ENCODE results near the gene RPS18. TPM values are rescaled to one million over a fixed set of nuclear protein-coding genes. Genes with fewer than 3 reads are reported as not detected.

Gene RPS18
- total and polyA plus RNA-seq, 4 donors: 742 to 1,432 (median 1,060) TPM

DNA sequence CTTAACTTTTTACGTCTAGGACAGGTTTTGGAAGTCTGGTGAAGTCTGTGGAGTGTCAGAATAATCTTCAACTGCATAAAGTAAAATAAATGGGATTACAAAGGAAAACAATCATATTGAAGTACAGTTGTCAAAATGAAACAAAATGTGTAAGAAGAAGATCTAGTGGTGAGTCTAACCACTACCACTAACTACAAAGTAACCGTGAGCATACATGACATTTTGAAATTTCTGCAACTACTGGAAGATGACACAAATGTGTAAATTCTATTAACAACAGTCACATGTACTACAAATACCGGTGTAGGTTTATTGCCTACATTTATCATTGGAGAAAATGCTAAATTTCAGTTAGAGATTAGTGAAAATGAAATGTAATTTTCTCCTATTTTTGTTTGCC, 29.9 kb upstream of the RPS18 start (continued):
- TF ChIP-seq ZBTB33 (IDR thresholded peaks at IDR 0.05) (no peak), YY1 (IDR thresholded peaks at IDR 0.05) (no peak), SP1 (IDR thresholded peaks at IDR 0.05) (no peak), GABPA (IDR thresholded peaks at IDR 0.05 in 1 of 2, conservative IDR thresholded peaks at IDR 0.05 in 1 of 2) (no peak)

GRCh38 chr6:33243476-33243875, 28.4 kb upstream of the RPS18 start:
- no peaks in the 10 kb centered on the region for H3K36me3 ChIP-seq (ENCODE audit: control insufficient read depth in 4 of 4, insufficient read depth in 3 of 4, low read depth in 1 of 4, low read length in 3 of 4)
- H3K4me1 ChIP-seq (ENCODE audit: control insufficient read depth in 4 of 4, insufficient read depth in 4 of 4, low read length in 3 of 4): peaks cover 0 to 6% (median 3%) of the 10 kb centered on the region in 4 donors
- no peaks in the 10 kb centered on the region for H3K9me3 ChIP-seq (ENCODE audit: control insufficient read depth in 4 of 4, low read length in 3 of 4)
- WGBS: 54% methylated on average over 1 of the region's 1 CpG
- no peak overlapping the region for H3K9ac ChIP-seq (ENCODE audit: low read depth in 1 of 2, low read length in 2 of 2)
- H3K27me3 ChIP-seq (ENCODE audit: control insufficient read depth in 4 of 4, insufficient read depth in 4 of 4, low read length in 3 of 4): peaks cover 0 to 2% (median 0%) of the 10 kb centered on the region in 4 donors
- H3K27ac ChIP-seq (ENCODE audit: low read depth in 1 of 2, low read length in 2 of 2): no peak overlapping the region
- no peak for DNase-seq (ENCODE audit: low spot score)
- TF ChIP-seq EGR1 (IDR thresholded peaks at IDR 0.05; ENCODE audit: low read depth in 2 of 2) (no peak), MAX (IDR thresholded peaks at IDR 0.05) (no peak), TAF1 (conservative IDR thresholded peaks at IDR 0.05) (no peak), FOXA1 (IDR thresholded peaks at IDR 0.05) (no peak), SP1 (IDR thresholded peaks at IDR 0.05) (no peak), ATF3 (IDR thresholded peaks at IDR 0.05) (no peak), HNF4G (IDR thresholded peaks at IDR 0.05) (no peak), RAD21 (IDR thresholded peaks at IDR 0.05) (no peak), CTCF (IDR thresholded peaks at IDR 0.05; ENCODE audit: low read depth, low read length, missing input control) (no peak), REST (IDR thresholded peaks at IDR 0.05) (no peak), GABPA (IDR thresholded peaks at IDR 0.05 in 1 of 2, conservative IDR thresholded peaks at IDR 0.05 in 1 of 2) (no peak), JUND (IDR thresholded peaks at IDR 0.05) (no peak), ZBTB33 (IDR thresholded peaks at IDR 0.05) (no peak), FOXA2 (IDR thresholded peaks at IDR 0.05) (no peak), YY1 (IDR thresholded peaks at IDR 0.05) (no peak), HNF4A (conservative IDR thresholded peaks at IDR 0.05) (no peak), RXRA (IDR thresholded peaks at IDR 0.05) (no peak)
- H3K4me3 ChIP-seq (ENCODE audit: low read depth in 1 of 3, low read length in 3 of 3): no peak overlapping the region
